ENCODE measurements around the gene MGLL.

GRCh38 chr3:127673191-127674100, 148.9 kb downstream of the MGLL start:
- TF ChIP-seq CTCF (IDR thresholded peaks at IDR 0.05; ENCODE audit: insufficient read depth, low read length) (no peak), POLR2AphosphoS5 (IDR thresholded peaks at IDR 0.05; ENCODE audit: low read depth) (no peak), SPI1 (IDR thresholded peaks at IDR 0.05; ENCODE audit: borderline replicate concordance, low read depth) (no peak), GABPA (IDR thresholded peaks at IDR 0.05; ENCODE audit: low read depth) (no peak)

Data from HL-60 (cell line).